Measurements from ENCODE around the gene ST6GALNAC1. TPM values are rescaled to one million over a fixed set of nuclear protein-coding genes. Genes with fewer than 3 reads are reported as not detected.
"Not testable (repeated sequence)": the region's sequence is repeated elsewhere in the genome, so short reads cannot be mapped to it uniquely, and the experiment has no call there.

Gene ST6GALNAC1
- total RNA-seq, 2 experiments from 2014 or later, result 1.1 to 2.3 TPM

DNA sequence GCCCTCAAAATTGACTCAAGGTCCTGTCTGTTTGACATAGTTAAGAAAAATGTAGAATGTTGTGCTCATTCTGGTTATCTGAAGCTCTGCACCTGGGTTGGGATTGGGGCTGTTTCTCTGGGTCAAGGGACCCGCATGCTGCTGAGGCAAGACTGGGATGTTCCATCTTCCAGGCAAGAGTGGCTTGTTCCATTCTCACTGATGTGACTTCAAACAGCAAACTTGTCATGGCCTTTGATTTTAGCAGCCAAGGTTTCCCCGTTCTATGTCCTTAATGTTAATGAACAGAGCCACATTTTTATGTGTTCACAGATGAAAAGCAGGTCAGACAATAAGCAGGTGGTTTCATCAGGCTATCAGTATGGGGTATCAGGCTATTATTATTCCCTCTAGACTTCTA, 25.7 kb downstream of the ST6GALNAC1 start:
- H3K4me3 Mint-ChIP-seq, result no peak overlapping the region
- no peak overlapping the region for H3K27ac Mint-ChIP-seq
- intact Hi-C loops (cut with micrococcal nuclease), result no loop called here
- H3K4me1 Mint-ChIP-seq (ENCODE audit: low read depth), result no peaks in the 10 kb centered on the region
- H3K27me3 Mint-ChIP-seq, result no peaks in the 10 kb centered on the region
- DNase-seq, result no peak
- CTCF ChIA-PET, result interaction anchor here (1.6 kb wide), 1 partner anchor 95 kb away, joined by 7 read pairs; no protein-coding TSS in a partner anchor
- POLR2A ChIA-PET, result no interaction called here
- peaks cover 4% of the 10 kb centered on the region for H3K9me3 Mint-ChIP-seq
- H3K36me3 Mint-ChIP-seq, result no peaks in the 10 kb centered on the region

DNA sequence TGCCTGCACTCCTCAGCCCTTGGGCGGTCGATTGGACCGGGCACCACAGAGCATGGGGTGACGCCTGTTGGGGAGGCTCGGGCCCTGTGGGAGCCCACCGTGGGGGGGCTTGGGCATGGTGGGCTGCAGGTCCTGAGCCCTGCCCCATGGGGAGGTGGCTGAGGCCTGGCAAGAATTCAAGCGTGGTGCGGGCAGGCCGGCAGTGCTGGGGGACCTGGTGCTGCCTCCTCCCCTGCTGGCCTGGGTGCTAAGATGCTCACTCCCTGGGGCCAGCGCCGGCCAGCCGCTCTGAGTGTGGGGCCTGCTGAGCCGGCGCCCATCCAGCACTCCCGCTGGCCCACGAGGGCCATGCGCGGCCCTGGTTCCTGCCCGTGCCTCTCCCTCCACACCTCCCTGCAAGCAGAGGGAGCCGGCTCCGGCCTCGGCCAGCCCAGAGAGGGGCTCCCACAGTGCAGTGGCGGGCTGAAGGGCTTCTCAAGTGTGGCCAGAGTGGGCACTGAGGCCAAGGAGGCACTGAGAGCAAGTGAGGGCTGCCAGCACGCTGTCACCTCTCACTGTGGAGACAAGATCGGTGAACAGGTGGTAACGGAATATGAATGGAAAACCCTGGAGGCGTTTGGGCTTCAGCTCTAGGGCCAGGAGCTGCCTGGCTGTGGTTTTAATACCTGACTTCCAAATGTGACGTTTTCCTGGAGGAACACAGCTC, 28.5 kb downstream of the ST6GALNAC1 start:
- CTCF ChIA-PET, result interaction anchor here (1.4 kb wide), 1 partner anchor 9 kb away, joined by 7 read pairs; no protein-coding TSS in a partner anchor
- H3K9me3 Mint-ChIP-seq, result peaks cover 4% of the 10 kb centered on the region
- intact Hi-C loops (cut with micrococcal nuclease), result no loop called here
- no peak overlapping the region for H3K27ac Mint-ChIP-seq
- POLR2A ChIA-PET, result no interaction called here
- H3K4me1 Mint-ChIP-seq (ENCODE audit: low read depth), result no peaks in the 10 kb centered on the region
- H3K27me3 Mint-ChIP-seq, result no peaks in the 10 kb centered on the region
- H3K4me3 Mint-ChIP-seq, result no peak overlapping the region
- no peaks in the 10 kb centered on the region for H3K36me3 Mint-ChIP-seq
- no peak for DNase-seq

DNA sequence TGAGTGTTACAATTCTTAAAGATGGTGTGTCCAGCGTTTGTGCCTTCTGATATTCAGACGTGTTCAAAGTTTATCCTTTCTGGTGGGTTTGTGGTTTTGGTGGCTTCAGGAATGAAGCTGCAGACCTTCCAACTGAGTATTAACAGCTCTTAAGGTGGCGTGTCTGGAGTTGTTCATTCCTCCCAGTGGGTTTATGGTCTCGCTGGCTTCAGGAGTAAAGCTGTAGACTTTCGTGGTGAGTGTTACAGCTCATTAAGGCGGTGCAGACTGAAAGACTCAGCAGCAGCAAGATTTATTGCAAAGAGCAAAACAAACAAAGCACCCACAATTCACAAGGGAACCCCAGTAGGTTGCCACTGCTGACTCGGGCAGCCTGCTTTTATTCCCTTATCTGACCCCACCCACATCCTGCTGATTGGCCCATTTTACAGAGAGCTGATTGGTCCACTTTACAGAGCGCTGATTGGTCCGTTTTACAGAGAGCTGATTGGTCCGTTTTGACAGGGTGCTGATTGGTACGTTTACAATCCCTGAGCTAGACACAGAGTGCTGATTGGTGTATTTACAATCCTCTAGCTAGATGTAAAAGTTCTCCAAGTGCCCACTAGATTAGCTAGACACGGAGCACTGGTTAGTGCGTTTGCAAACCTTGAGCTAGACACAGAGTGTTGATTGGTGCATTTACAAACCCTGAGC, 29.3 kb downstream of the ST6GALNAC1 start:
- H3K27me3 Mint-ChIP-seq; H3K9me3 Mint-ChIP-seq; H3K27ac Mint-ChIP-seq; H3K36me3 Mint-ChIP-seq; POLR2A ChIA-PET; intact Hi-C loops (cut with micrococcal nuclease); H3K4me3 Mint-ChIP-seq; H3K4me1 Mint-ChIP-seq (ENCODE audit: low read depth): not testable (repeated sequence)
- DNase-seq, result peak; percentile 13
- CTCF ChIA-PET, result interaction anchor here (0.6 to 2.6 kb wide), 2 partner anchors 29 to 91 kb away, joined by 3 to 10 read pairs; no protein-coding TSS in a partner anchor

DNA sequence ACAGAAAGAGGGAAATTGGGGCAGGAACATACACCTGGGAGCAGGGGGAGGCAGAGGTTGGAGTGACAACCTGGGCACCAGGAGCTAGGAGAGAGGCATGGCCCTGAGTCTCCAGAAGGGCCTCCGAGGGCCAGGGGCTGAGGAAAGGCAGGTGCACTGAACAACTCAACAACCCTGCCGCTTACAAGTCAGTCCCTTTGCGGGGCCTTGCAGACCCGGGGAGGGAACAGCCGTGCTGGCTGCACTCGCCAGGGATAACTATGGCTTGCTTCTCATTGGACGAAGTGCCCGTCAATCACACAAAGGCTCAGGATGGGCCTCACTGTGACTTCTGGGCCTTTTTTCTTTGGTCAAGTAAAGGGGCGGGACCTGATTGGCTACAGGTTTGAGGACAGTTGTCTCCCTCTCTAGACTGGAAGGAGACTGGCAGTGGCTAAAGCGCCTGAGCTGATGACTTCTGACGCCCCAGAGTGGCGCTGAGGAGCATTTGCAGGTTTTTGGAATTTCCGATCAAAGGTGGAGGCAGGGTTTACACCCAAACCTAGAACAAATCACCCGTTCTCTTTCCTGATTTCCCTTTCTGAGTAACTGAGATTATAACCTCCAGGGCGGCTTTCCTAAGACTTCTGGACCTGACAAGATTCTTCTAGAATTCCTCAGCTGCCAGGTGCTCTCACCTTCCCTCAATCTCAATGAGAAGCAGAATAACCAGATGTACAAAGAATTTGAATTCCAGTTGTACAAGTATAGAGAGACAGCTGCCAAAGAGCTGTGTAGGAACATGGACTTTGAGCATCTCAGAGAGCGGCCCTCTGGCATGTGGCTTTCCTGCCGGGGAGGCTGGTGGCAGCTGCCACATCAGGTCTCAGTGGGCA, 30.3 kb downstream of the ST6GALNAC1 start:
- intact Hi-C loops (cut with micrococcal nuclease), result no loop called here
- no peaks in the 10 kb centered on the region for H3K36me3 Mint-ChIP-seq
- no peak overlapping the region for H3K27ac Mint-ChIP-seq
- no peak overlapping the region for H3K4me3 Mint-ChIP-seq
- ChIA-PET CTCF (interaction anchor here (1.1 to 2.6 kb wide), 3 partner anchors 10 to 90 kb away, joined by 4 to 13 read pairs (median 10); no protein-coding TSS in a partner anchor), POLR2A (interaction anchor here (0.5 kb wide), 1 partner anchor 9 kb away, joined by 4 read pairs; no protein-coding TSS in a partner anchor)
- peaks cover 2% of the 10 kb centered on the region for H3K27me3 Mint-ChIP-seq
- no peaks in the 10 kb centered on the region for H3K4me1 Mint-ChIP-seq (ENCODE audit: low read depth)
- H3K9me3 Mint-ChIP-seq, result peaks cover 4% of the 10 kb centered on the region
- no peak for DNase-seq

GRCh38 chr17:76612465-76612864, 31.1 kb downstream of the ST6GALNAC1 start:
- peaks cover 2% of the 10 kb centered on the region for H3K27me3 Mint-ChIP-seq
- no peaks in the 10 kb centered on the region for H3K36me3 Mint-ChIP-seq
- intact Hi-C loops (cut with micrococcal nuclease), result no loop called here
- DNase-seq, result no peak
- H3K9me3 Mint-ChIP-seq, result peaks cover 4% of the 10 kb centered on the region
- H3K4me3 Mint-ChIP-seq, result no peak overlapping the region
- H3K4me1 Mint-ChIP-seq (ENCODE audit: low read depth), result no peaks in the 10 kb centered on the region
- ChIA-PET POLR2A (interaction anchor here (0.5 kb wide), 1 partner anchor 10 kb away, joined by 4 read pairs; no protein-coding TSS in a partner anchor), CTCF (interaction anchor here (1.1 to 2.6 kb wide), 3 partner anchors 11 to 89 kb away, joined by 4 to 13 read pairs (median 10); no protein-coding TSS in a partner anchor)
- no peak overlapping the region for H3K27ac Mint-ChIP-seq

- intact Hi-C loops (cut with micrococcal nuclease), result no loop called here
- H3K36me3 Mint-ChIP-seq, result no peaks in the 10 kb centered on the region
- ChIA-PET CTCF (interaction anchor here (1.0 to 2.6 kb wide), 3 partner anchors 12 to 214 kb away, joined by 3 to 10 read pairs (median 3); no protein-coding TSS in a partner anchor), POLR2A (no interaction called here)
- H3K4me1 Mint-ChIP-seq (ENCODE audit: low read depth), result no peaks in the 10 kb centered on the region
- H3K4me3 Mint-ChIP-seq, result no peak overlapping the region
- H3K9me3 Mint-ChIP-seq, result peaks cover 4% of the 10 kb centered on the region
- DNase-seq, result no peak
- H3K27ac Mint-ChIP-seq, result no peak overlapping the region
- peaks cover 2% of the 10 kb centered on the region for H3K27me3 Mint-ChIP-seq
These were observed 31.8 kb downstream of the ST6GALNAC1 start for GRCh38 chr17:76611758-76612157.

- POLR2A ChIA-PET; H3K9me3 Mint-ChIP-seq; H3K36me3 Mint-ChIP-seq; H3K27ac Mint-ChIP-seq; DNase-seq; intact Hi-C loops (cut with micrococcal nuclease); H3K4me1 Mint-ChIP-seq (ENCODE audit: low read depth); H3K27me3 Mint-ChIP-seq; H3K4me3 Mint-ChIP-seq: not testable (repeated sequence)
- CTCF ChIA-PET, result interaction anchor here (1.0 to 1.1 kb wide), 2 partner anchors 13 to 213 kb away, joined by 3 read pairs; no protein-coding TSS in a partner anchor
These were observed 32.3 kb downstream of the ST6GALNAC1 start for GRCh38 chr17:76611080-76611749.

DNA sequence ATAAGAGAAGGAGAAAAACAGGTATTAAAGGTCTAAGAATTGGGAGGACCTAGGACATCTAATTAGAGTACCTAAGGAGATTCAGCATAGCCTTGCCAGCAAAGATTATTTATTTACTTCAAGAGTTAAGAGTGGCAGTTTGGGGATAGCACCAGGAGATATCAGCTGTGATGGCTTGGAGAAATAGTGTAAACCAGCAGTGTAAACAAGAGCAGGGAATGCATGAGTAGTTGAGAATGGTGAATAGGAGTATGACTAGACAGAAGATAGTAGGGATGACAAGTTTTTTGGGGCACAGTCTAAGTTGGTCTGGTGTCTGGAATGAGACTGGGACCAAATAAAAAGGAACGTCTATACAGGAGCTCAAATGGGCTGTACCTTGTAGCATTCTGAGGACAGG, 36.9 kb downstream of the ST6GALNAC1 start:
- intact Hi-C loops (cut with micrococcal nuclease); DNase-seq; H3K27me3 Mint-ChIP-seq; H3K4me3 Mint-ChIP-seq; H3K9me3 Mint-ChIP-seq; H3K27ac Mint-ChIP-seq; H3K36me3 Mint-ChIP-seq; POLR2A ChIA-PET; H3K4me1 Mint-ChIP-seq (ENCODE audit: low read depth); CTCF ChIA-PET: not testable (repeated sequence)

DNA sequence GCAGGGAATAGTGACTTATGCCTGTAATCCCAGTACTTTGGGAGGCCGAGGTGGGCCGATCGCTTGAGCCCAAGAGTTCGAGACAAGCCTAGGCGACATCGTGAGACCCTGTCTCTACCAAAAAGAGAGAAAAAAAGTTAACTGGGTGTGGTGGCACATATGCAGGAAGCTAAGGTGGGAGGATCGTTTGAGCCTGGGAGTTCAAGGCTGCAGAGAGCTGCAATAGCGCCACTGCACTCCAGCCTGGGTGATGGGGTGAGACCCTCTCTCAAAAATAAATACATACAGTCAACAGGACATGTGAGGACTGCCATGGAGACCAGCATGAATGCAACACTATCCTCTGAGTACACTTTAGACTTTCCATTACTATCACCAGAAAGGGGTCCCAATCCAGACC, 42.5 kb downstream of the ST6GALNAC1 start:
- Mint-ChIP-seq H3K4me3 (no peak overlapping the region), H3K9me3 (no peaks in the 10 kb centered on the region), H3K4me1 (ENCODE audit: low read depth) (peaks cover 15% of the 10 kb centered on the region), H3K27ac (no peak overlapping the region), H3K27me3 (no peaks in the 10 kb centered on the region), H3K36me3 (no peaks in the 10 kb centered on the region)
- POLR2A ChIA-PET, result interaction anchor here (0.7 kb wide), 1 partner anchor 125 kb away, joined by 3 read pairs; the partner anchor contains the start of genes JMJD6 and METTL23
- DNase-seq, result no peak
- intact Hi-C loops (cut with micrococcal nuclease), result no loop called here
- CTCF ChIA-PET, result interaction anchor here (0.9 to 3.7 kb wide), 4 partner anchors 23 to 81 kb away, joined by 3 to 23 read pairs (median 10); no protein-coding TSS in a partner anchor

DNA sequence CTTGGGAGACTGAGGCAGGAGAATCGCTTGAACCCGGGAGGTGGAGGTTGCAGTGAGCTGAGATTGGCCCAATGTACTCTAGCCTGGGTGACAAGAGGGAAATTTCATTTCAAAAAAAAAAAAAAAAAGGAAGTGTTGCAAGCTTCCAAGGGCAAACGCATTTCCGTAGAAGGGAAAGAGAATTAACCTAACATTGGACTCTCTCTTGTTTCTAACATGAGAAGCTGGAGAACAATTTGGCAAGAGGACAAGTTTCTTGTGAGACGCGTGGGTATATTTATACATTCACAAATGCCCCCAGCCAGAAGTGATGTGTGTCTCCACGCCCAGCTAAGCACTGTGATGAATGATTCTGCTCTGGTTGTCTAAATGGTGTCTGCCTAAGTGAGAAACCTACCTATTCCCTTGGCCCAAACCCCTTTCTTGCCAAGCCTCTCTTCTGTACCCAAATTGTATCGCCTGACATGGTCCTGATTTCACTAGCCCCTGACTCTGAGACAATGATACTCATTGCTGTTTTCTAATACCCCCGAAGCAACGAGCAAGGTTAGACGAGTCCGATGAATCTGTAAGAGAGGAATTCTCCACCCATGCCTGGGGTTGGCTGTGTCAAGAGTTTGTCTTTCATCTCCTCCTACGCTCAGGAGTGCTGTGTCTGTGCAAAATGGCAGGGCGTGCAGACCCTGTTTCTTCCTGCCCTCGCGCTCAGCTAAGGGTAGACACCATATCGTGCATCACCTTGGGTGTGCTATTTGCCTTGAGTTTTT, 43.7 kb downstream of the ST6GALNAC1 start:
- Mint-ChIP-seq H3K36me3 (no peaks in the 10 kb centered on the region), H3K9me3 (no peaks in the 10 kb centered on the region), H3K4me3 (no peak overlapping the region), H3K27me3 (no peaks in the 10 kb centered on the region), H3K4me1 (ENCODE audit: low read depth) (peaks cover 15% of the 10 kb centered on the region), H3K27ac (no peak overlapping the region)
- intact Hi-C loops (cut with micrococcal nuclease), result no loop called here
- POLR2A ChIA-PET, result no interaction called here
- DNase-seq, result no peak
- CTCF ChIA-PET, result interaction anchor here (1.1 to 3.7 kb wide), 4 partner anchors 24 to 77 kb away, joined by 3 to 23 read pairs (median 8); no protein-coding TSS in a partner anchor

DNA sequence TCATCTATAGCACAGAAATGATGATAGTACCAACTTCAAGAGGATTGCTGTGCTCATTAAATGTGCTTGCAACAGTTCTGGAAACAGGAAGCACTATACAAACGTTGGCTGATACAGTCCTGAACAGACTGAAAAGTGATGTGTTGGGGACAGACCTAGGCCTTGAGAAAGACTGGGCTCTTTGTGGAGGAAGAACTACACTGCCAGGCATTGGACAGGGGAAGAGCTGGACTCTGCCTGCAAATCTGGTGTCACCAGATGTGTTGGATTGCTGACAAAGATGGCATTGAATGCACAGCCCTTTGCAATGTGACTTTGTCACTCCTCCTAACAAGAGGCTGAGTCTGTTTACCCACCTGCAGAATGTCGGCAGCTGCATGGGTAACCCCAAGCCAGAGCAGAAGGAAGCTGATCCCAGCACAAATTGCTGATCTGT, 45.5 kb downstream of the ST6GALNAC1 start:
- Mint-ChIP-seq H3K4me3 (no peak overlapping the region), H3K27ac (no peak overlapping the region), H3K36me3 (no peaks in the 10 kb centered on the region), H3K4me1 (ENCODE audit: low read depth) (peaks cover 15% of the 10 kb centered on the region), H3K9me3 (no peaks in the 10 kb centered on the region), H3K27me3 (peaks cover 6% of the 10 kb centered on the region)
- intact Hi-C loops (cut with micrococcal nuclease), result no loop called here
- POLR2A ChIA-PET, result no interaction called here
- DNase-seq, result no peak
- CTCF ChIA-PET, result interaction anchor here (0.7 to 3.7 kb wide), 4 partner anchors 26 to 83 kb away, joined by 3 to 23 read pairs (median 8); no protein-coding TSS in a partner anchor
